Activated naive CD4-positive, alpha-beta T cell treated with anti-CD3 and anti-CD28 coated beads for 36 hours (primary cell): ENCODE measurements around the gene UBE2E2. TPM values are rescaled to one million over a fixed set of nuclear protein-coding genes. Genes with fewer than 3 reads are reported as not detected.

ENCODE experiments used
- CTCF ChIA-PET: fragments of 350-600 bp; sonication (Branson Sonifier 250); formaldehyde crosslinking; loops from one replicate; lab custom pipeline; 2021; ENCODE audit warnings: antibody characterized with exemption; lab: Charles Lee
- DNase-seq: peaks from one replicate; pipeline ENCODE4 v3.0.0-alpha.2; 2020
- H3K27ac Mint-ChIP-seq: one replicate; pipeline ENCODE4 v1.8.0; 2021; ENCODE audit warnings: mild to moderate bottlenecking, mixed read lengths
- H3K27me3 Mint-ChIP-seq: one replicate; pipeline ENCODE4 v1.8.0; 2021; ENCODE audit warnings: low read depth, mixed read lengths
- H3K36me3 Mint-ChIP-seq: one replicate; pipeline ENCODE4 v1.8.0; 2021; ENCODE audit warnings: low read depth, mixed read lengths
- H3K4me1 Mint-ChIP-seq: one replicate; pipeline ENCODE4 v1.8.0; 2021; ENCODE audit warnings: low read depth, mixed read lengths
- H3K4me3 Mint-ChIP-seq: one replicate; pipeline ENCODE4 v1.8.0; 2021; ENCODE audit warnings: mild to moderate bottlenecking, moderate library complexity, mixed read lengths
- H3K9me3 Mint-ChIP-seq: one replicate; pipeline ENCODE4 v1.8.0; 2021; ENCODE audit warnings: mixed read lengths
- intact Hi-C: fragments of 100-400 bp; cut with micrococcal nuclease; formaldehyde crosslinking; loops from one replicate; pipeline ENCODE4 v1.15.1; 2023
- total RNA-seq, 2 experiments: library from RNA; stranded (reverse); gene quantifications; one replicate each; pipeline ENCODE4 v1.2.3, GENCODE V29; 2021

Gene UBE2E2
- total RNA-seq, 2 experiments from 2014 or later = 11.6 to 14.0 TPM

DNA sequence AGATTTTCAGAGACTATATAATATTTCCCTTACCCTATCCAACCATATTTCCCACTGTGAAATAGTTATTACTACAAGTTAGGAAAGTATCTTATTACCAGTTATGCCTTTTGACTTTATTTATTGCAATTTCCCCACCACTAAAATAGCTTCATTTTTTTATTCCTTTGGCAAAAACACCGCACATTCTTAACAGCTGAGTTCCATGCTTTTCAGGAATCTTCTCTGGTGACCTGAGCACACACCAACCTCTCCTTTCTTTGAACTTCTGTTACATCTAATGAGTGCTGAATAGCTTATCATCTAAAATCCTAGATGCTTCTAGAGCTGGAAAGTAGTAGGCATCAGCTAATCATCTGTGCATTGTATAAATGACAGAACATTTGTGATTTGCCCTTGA lies 99.1 kb downstream of the UBE2E2 start:
- peaks cover 5% of the 10 kb centered on the region for H3K4me1 Mint-ChIP-seq
- H3K4me3 Mint-ChIP-seq = no peak overlapping the region
- DNase-seq = no peak
- no peaks in the 10 kb centered on the region for H3K27me3 Mint-ChIP-seq
- no peak overlapping the region for H3K27ac Mint-ChIP-seq
- CTCF ChIA-PET = interaction anchor here (0.6 kb wide), 1 partner anchor 397 kb away, joined by 3 read pairs; no protein-coding TSS in a partner anchor
- H3K36me3 Mint-ChIP-seq = peaks cover 11% of the 10 kb centered on the region
- peaks cover 12% of the 10 kb centered on the region for H3K9me3 Mint-ChIP-seq
- intact Hi-C loops = no loop called here

DNA sequence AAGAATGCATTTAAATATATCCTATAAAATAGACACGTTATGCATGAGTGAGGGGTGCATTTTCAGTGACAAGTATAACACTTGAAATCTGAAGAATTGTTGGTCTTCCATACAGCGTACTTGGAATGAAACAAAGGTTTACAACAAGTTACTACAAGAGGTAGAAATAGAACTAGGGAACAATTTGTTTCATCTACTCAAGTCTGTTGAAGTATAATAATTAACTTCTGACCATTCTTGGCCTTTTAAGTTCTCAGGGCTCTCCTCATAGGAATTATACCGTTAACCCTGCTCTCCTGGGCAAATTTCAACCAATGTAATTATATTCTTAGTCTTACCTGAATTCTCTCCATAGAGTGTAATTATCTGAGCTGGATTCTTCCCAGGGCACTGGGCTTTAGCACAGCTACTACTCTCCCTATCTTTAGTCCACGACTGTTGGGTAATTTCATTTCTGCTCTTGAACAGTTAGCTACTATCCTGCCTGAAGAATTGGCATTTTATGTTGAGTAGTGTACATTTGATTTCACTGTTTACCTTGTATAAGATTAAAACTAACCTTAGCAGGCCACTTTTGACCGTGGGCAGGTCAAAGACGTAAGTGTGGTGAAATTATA lies 100.6 kb downstream of the UBE2E2 start:
- Mint-ChIP-seq H3K27ac (no peak overlapping the region), H3K4me1 (peaks cover 5% of the 10 kb centered on the region), H3K27me3 (no peaks in the 10 kb centered on the region), H3K36me3 (peaks cover 11% of the 10 kb centered on the region), H3K4me3 (no peak overlapping the region), H3K9me3 (peaks cover 12% of the 10 kb centered on the region)
- DNase-seq = no peak
- CTCF ChIA-PET = no interaction called here
- intact Hi-C loops = no loop called here

DNA sequence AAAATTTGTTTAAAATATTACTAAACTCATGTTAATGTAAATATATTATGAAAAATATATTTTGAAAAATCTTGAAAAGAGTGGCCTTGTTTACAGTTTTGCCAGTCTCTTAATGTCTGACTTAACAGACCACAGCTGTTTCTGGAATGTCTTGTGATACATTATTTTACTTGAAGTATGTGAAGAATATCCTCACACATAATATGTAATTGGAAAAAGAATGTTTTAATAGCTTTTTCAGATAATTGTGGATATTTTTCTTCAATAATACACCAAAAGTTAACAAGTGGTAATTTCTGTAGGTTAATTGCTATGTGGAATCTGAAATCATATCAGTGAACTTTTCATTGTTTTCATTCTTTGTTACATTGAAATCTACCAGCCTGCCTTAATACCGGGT lies 101.3 kb downstream of the UBE2E2 start:
- Mint-ChIP-seq H3K36me3 (peaks cover 8% of the 10 kb centered on the region), H3K27ac (no peak overlapping the region), H3K4me1 (peaks cover 5% of the 10 kb centered on the region), H3K4me3 (no peak overlapping the region), H3K27me3 (no peaks in the 10 kb centered on the region), H3K9me3 (peaks cover 7% of the 10 kb centered on the region)
- DNase-seq = no peak
- intact Hi-C loops = no loop called here
- CTCF ChIA-PET = no interaction called here

DNA sequence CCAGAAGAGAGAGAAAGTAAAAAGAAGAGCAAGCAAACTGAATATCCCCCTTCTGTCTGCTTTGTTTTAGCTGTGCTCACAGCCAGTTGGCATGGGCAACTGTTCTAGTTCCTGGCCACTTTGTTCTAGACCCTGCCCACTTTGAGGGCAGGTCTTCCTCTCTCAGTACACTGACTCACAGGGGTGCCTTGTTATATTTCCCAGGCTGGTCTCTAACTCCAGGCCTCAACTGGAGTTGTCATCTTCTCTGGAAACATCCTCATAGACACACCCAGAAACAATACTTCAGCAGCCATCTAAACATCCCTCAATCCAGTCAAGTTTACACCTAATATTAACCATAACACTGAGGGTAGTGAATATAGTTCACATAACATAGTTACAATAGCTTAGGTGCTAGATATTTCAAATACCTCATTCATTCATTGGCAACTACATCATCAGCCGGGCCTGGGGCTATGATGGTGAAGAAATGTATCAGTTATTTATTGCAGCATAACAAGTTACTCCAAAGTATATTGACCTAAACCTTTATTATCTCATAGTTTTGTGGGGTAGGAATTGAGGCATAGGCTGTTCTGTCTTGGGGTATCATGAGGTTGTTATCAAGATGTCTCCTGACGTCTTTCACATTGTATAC lies 106.0 kb downstream of the UBE2E2 start:
- Mint-ChIP-seq H3K27ac (no peak overlapping the region), H3K9me3 (peaks cover 2% of the 10 kb centered on the region), H3K4me1 (peaks cover 2% of the 10 kb centered on the region), H3K36me3 (peaks cover 4% of the 10 kb centered on the region), H3K27me3 (no peaks in the 10 kb centered on the region), H3K4me3 (no peak overlapping the region)
- DNase-seq = no peak
- CTCF ChIA-PET = no interaction called here
- intact Hi-C loops = no loop called here

DNA sequence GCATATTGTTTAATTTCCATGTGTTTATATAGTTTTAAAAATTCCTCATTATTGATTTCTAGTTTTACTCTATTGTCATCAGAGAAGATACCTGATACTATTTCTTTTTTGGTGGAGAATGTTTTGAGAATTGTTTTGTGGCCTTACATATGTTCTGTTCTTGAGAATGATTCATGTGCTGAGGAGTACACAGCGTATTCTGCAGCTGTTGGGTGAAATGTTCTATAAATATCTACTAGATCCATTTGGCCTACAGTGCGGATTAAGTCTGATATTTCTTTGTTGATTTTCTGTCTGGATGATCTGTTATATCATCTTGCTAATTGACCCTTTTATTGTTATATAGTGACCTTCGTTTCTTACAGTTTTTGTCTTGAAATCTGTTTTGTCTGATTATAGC lies 109.7 kb downstream of the UBE2E2 start:
- CTCF ChIA-PET = interaction anchor here (0.6 kb wide), 1 partner anchor 131 kb away, joined by 3 read pairs; no protein-coding TSS in a partner anchor
- Mint-ChIP-seq H3K4me3 (no peak overlapping the region), H3K9me3 (peaks cover 7% of the 10 kb centered on the region), H3K27me3 (no peaks in the 10 kb centered on the region), H3K27ac (no peak overlapping the region), H3K4me1 (peaks cover 14% of the 10 kb centered on the region), H3K36me3 (peaks cover 14% of the 10 kb centered on the region)
- DNase-seq = no peak
- intact Hi-C loops = no loop called here

DNA sequence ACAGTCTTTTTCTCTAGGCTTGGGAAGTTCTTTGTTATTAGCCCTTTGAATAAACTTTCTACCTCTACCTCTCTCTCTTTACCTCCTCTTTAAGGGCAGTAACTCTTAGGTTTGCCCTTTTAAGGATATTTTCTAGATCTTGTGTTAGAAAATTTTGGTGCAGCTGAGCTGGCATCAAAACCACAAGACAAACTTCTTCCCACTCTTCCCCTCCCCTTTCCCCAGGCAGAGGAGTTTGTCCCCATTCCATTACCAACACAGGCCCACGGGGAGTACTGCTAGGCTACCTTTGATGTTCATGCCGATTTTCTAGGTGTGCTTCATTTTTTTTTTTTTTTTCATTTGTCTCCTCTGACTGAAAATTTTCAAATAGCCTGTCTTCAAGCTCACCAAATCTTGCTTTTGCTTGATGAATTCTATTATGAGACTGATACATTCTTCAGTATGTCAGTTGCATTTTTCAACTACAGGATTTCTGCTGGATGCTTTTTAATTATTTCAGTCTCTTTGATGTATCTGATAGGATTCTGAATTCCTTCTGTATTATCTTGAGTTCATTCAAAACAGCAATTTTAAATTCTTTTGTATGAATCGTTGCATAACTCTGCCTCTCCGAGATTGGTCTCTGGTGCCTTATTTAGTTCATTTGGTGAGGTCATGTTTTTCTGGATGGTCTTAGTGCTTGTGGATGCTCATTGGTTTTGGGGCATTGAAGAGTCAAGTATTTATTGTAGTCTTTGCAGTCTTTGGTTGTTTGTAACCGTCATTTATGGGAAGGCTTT lies 112.0 kb downstream of the UBE2E2 start:
- no peak overlapping the region for H3K27ac Mint-ChIP-seq
- peaks cover 14% of the 10 kb centered on the region for H3K36me3 Mint-ChIP-seq
- intact Hi-C loops = no loop called here
- DNase-seq = no peak
- H3K27me3 Mint-ChIP-seq = no peaks in the 10 kb centered on the region
- H3K4me3 Mint-ChIP-seq = no peak overlapping the region
- CTCF ChIA-PET = no interaction called here
- H3K4me1 Mint-ChIP-seq = peaks cover 18% of the 10 kb centered on the region
- peaks cover 9% of the 10 kb centered on the region for H3K9me3 Mint-ChIP-seq

DNA sequence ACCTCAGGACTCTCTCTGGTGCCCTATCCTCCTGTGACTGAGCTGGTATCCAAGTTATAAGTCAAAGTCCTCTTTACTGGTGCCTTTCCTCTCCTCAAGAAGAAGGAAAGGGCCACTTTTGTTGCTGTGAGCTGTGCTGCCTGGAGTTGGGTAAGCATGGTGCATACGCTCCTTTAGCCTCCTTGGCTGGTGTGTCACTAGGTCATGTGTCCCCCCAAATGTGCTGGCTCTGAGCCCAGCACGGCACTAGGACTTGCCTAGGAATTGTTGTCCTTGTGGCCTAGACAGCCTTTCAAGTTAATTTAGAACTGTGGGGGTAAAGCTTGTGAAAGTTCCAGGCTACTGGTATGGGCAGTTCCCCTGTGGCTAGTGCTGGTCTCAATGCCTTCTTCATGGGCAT lies 113.8 kb downstream of the UBE2E2 start:
- H3K4me3 Mint-ChIP-seq = no peak overlapping the region
- CTCF ChIA-PET = no interaction called here

DNA sequence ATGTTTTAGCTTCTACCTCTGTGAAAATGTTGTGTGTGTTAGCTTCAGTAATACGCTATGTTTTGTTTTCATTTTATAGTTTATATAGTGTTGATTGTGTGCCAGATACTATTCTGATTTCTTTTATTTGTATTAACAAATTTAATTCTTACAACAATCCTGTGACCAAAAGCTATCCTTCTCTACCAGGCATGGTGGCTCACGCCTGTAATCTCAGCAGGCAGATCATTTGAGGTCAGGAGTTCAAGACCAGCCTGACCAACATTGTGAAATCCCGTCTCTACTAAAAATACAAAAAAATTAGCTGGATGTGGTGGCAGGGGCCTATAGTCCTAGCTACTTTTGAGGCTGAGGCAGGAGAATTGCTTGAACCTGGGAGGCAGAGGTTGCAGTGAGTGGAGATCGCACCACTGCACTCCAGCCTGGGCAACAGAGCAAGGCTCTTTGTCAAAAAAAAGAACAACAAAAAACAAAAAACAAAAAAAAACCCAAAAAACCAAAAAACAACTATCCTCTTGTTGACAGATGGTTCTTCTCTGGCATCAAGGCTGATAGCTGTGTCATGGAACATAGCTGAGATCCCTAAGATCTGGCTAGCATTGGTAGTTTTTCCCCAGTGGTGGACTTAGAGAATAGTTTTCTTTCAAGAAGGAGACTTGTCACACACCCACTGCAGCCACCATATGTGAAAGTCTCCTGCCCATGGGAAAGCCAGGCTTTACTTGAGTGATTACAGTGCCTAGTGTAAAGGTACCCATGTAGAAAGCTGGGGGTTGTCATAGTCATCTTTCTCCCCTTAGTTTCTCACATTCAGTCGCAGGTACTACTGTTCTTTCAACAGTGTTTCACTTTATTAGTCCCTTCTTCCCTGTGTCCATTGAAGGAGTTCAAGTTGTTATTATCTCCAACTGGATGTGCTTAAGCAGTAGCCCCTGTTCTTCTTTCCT lies 116.5 kb downstream of the UBE2E2 start:
- Mint-ChIP-seq H3K36me3 (peaks cover 11% of the 10 kb centered on the region), H3K27ac (no peak overlapping the region), H3K27me3 (no peaks in the 10 kb centered on the region), H3K4me1 (peaks cover 25% of the 10 kb centered on the region), H3K4me3 (no peak overlapping the region), H3K9me3 (peaks cover 7% of the 10 kb centered on the region)
- intact Hi-C loops = loop anchor here (10.0 kb wide), 1 partner anchor 265 kb away; no protein-coding TSS in a partner anchor
- DNase-seq = no peak
- CTCF ChIA-PET = interaction anchor here (0.7 kb wide), 1 partner anchor 67 kb away, joined by 3 read pairs; no protein-coding TSS in a partner anchor

More for the DNA sequence above, 113.8 kb downstream of the UBE2E2 start:
- Mint-ChIP-seq H3K27me3 (no peaks in the 10 kb centered on the region), H3K9me3 (peaks cover 9% of the 10 kb centered on the region), H3K27ac (no peak overlapping the region), H3K4me1 (peaks cover 18% of the 10 kb centered on the region), H3K36me3 (peaks cover 11% of the 10 kb centered on the region)
- DNase-seq = no peak
- intact Hi-C loops = no loop called here

DNA sequence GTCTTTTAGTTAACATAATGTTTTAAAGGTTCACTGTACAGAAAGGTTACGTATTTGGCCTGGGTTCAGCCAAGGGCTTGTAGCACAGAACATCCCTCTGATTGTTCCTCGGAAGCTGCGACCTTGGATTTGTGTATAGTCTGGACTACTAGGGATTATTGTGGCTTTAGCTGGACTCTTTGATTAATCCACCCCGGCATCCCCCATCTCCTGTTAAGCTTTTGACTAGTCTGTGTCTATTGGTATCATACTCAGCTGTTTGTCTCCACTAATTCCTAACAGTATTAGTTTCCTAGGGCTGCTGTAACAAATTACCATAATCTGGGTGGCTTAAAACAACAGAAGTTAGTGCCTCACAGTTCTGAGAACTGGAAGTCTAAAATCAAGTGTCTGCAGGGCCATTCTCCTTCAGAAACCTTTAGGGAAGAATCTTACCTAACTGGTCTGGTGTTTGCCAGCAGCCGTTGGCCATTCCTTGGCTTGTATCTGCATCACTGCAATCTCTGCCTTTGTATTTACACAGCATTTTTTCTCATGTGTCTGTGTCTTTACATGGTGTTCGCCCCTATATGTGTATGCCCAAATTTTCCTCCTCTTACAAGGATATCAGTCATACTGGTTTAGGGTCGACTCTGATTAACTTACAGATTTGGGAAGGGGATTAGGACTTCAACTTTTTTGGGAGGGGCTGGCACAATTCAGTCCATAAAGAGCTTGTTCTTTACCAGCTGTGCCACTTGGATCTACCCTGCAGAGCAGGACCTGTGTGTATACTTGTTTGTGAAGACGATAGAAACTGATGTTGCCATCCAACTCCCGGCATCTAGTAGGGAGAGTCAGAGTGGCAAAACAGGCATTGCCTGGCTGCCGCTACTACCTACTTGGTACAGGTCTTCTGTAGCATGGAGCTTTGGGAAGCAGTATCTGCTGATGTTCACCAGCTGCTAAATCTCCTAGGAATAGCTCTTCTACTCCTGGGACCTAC lies 117.8 kb downstream of the UBE2E2 start:
- Mint-ChIP-seq H3K27me3 (no peaks in the 10 kb centered on the region), H3K4me1 (peaks cover 26% of the 10 kb centered on the region), H3K27ac (no peak overlapping the region), H3K36me3 (peaks cover 4% of the 10 kb centered on the region), H3K4me3 (no peak overlapping the region), H3K9me3 (peaks cover 7% of the 10 kb centered on the region)
- intact Hi-C loops = loop anchor here (10.0 kb wide), 1 partner anchor 266 kb away; no protein-coding TSS in a partner anchor
- DNase-seq = no peak
- CTCF ChIA-PET = interaction anchor here (1.1 kb wide), 1 partner anchor 14 kb away, joined by 3 read pairs; no protein-coding TSS in a partner anchor

DNA sequence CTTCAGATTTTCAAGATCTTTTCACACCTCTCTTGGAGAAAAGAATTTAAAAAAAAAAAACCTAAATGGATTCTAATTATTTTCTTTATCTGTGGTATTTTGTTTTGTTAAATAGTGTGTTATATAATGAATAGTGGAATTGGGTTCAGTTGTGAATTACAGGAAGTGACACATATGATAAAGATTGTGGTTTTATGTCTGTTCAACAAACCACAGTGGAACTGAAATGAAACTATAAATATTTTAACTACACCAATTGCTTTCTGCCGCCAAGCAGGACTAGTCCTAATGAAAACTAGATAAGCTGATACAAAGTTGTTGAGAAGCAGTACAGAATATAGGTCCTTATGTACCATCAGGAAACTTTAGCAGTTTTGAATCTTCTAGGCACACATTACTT lies 121.6 kb downstream of the UBE2E2 start:
- CTCF ChIA-PET = no interaction called here
- no peaks in the 10 kb centered on the region for H3K27me3 Mint-ChIP-seq

More for the DNA sequence above, 121.6 kb downstream of the UBE2E2 start:
- Mint-ChIP-seq H3K4me1 (peaks cover 34% of the 10 kb centered on the region), H3K4me3 (no peak overlapping the region), H3K9me3 (no peaks in the 10 kb centered on the region), H3K27ac (no peak overlapping the region), H3K36me3 (no peaks in the 10 kb centered on the region)
- intact Hi-C loops = loop anchor here (1.0 to 10.0 kb wide), 3 partner anchors 116 to 270 kb away; partner anchors contain the start of gene UBE2E2
- no peak for DNase-seq
